Measurements from ENCODE around the gene TLX3.

The TLX3 gene

DNA sequence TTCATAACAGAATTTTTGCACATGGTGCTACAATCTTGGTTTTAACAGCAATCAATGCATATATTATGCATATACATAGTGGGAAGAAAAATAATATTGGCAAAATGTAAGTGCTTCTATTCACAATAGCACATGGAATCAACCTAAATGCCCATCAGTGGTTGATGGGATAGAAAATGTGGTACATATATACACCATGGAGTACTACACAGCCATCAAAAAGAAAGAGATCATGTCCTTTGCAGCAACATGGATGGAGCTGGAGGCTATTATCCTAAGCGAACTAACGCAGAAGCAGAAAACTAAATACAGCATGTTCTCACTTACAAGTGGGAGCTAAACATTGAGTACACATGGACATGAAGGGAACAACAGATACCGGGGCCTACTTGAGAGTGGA, 37.2 kb upstream of the TLX3 start:
- TF ChIP-seq MAX (IDR thresholded peaks at IDR 0.05), result no peak

GRCh38 chr5:171272996-171273970, 35.8 kb upstream of the TLX3 start:
- TF ChIP-seq RAD21 (IDR thresholded peaks at IDR 0.05; ENCODE audit: low read depth) (peak; percentile 77), CREB1 (IDR thresholded peaks at IDR 0.05; ENCODE audit: low read depth) (no peak), USF1 (IDR thresholded peaks at IDR 0.05) (no peak)
- TF ChIP-seq, protein P1, sequence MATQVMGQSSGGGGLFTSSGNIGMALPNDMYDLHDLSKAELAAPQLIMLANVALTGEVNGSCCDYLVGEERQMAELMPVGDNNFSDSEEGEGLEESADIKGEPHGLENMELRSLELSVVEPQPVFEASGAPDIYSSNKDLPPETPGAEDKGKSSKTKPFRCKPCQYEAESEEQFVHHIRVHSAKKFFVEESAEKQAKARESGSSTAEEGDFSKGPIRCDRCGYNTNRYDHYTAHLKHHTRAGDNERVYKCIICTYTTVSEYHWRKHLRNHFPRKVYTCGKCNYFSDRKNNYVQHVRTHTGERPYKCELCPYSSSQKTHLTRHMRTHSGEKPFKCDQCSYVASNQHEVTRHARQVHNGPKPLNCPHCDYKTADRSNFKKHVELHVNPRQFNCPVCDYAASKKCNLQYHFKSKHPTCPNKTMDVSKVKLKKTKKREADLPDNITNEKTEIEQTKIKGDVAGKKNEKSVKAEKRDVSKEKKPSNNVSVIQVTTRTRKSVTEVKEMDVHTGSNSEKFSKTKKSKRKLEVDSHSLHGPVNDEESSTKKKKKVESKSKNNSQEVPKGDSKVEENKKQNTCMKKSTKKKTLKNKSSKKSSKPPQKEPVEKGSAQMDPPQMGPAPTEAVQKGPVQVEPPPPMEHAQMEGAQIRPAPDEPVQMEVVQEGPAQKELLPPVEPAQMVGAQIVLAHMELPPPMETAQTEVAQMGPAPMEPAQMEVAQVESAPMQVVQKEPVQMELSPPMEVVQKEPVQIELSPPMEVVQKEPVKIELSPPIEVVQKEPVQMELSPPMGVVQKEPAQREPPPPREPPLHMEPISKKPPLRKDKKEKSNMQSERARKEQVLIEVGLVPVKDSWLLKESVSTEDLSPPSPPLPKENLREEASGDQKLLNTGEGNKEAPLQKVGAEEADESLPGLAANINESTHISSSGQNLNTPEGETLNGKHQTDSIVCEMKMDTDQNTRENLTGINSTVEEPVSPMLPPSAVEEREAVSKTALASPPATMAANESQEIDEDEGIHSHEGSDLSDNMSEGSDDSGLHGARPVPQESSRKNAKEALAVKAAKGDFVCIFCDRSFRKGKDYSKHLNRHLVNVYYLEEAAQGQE (IDR thresholded peaks at IDR 0.05; ENCODE audit: low read depth), result no peak

- TF ChIP-seq EP300 (IDR thresholded peaks at IDR 0.05; ENCODE audit: borderline replicate concordance) (no peak), TCF12 (IDR thresholded peaks at IDR 0.05; ENCODE audit: low read depth) (no peak), EGR1 (IDR thresholded peaks at IDR 0.05) (no peak), ZBTB7A (IDR thresholded peaks at IDR 0.05; ENCODE audit: low read depth) (no peak), CEBPB (IDR thresholded peaks at IDR 0.05) (no peak), CREB1 (IDR thresholded peaks at IDR 0.05; ENCODE audit: low read depth) (no peak), MAX (IDR thresholded peaks at IDR 0.05) (no peak), NFIC (IDR thresholded peaks at IDR 0.05) (no peak), RAD21 (IDR thresholded peaks at IDR 0.05; ENCODE audit: low read depth) (no peak), YY1 (IDR thresholded peaks at IDR 0.05; ENCODE audit: low read depth) (no peak), USF1 (IDR thresholded peaks at IDR 0.05) (no peak), TEAD4 (IDR thresholded peaks at IDR 0.05) (no peak), TAF1 (IDR thresholded peaks at IDR 0.05; ENCODE audit: low read depth) (no peak), FOXM1 (IDR thresholded peaks at IDR 0.05; ENCODE audit: borderline replicate concordance, low read depth) (no peak)
- TF ChIP-seq, protein P1 (IDR thresholded peaks at IDR 0.05; ENCODE audit: low read depth), result no peak
Observed at GRCh38 chr5:171275841-171276544, 33.1 kb upstream of the TLX3 start.

GRCh38 chr5:171283753-171284152, 25.3 kb upstream of the TLX3 start:
- no peak for TF ChIP-seq TAF1 (IDR thresholded peaks at IDR 0.05; ENCODE audit: low read depth)
- no peak for TF ChIP-seq RAD21 (IDR thresholded peaks at IDR 0.05; ENCODE audit: low read depth)
- no peak for TF ChIP-seq FOXM1 (IDR thresholded peaks at IDR 0.05; ENCODE audit: borderline replicate concordance, low read depth)
- no peak for TF ChIP-seq TCF12 (IDR thresholded peaks at IDR 0.05; ENCODE audit: low read depth)
- TF ChIP-seq USF1 (IDR thresholded peaks at IDR 0.05), result no peak
- TF ChIP-seq TEAD4 (IDR thresholded peaks at IDR 0.05), result no peak
- TF ChIP-seq ZBTB7A (IDR thresholded peaks at IDR 0.05; ENCODE audit: low read depth), result no peak
- TF ChIP-seq CEBPB (IDR thresholded peaks at IDR 0.05), result no peak
- TF ChIP-seq, protein P1 (IDR thresholded peaks at IDR 0.05; ENCODE audit: low read depth), result no peak
- no peak for TF ChIP-seq MAX (IDR thresholded peaks at IDR 0.05)
- TF ChIP-seq CREB1 (IDR thresholded peaks at IDR 0.05; ENCODE audit: low read depth), result no peak
- no peak for TF ChIP-seq NFIC (IDR thresholded peaks at IDR 0.05)
- no peak for TF ChIP-seq EP300 (IDR thresholded peaks at IDR 0.05; ENCODE audit: borderline replicate concordance)
- no peak for TF ChIP-seq EGR1 (IDR thresholded peaks at IDR 0.05)
- no peak for TF ChIP-seq YY1 (IDR thresholded peaks at IDR 0.05; ENCODE audit: low read depth)

Data from Ishikawa (cell line).